CD4-positive, alpha-beta memory T cell (primary cell): ENCODE data around the gene HTR6. TPM values are rescaled to one million over a fixed set of nuclear protein-coding genes. Genes with fewer than 3 reads are reported as not detected.
"Not testable (repeated sequence)": the region's sequence is repeated elsewhere in the genome, so short reads cannot be mapped to it uniquely, and the experiment has no call there.

Experiments
- CTCF ChIA-PET: fragments of 350-600 bp; sonication (Branson Sonifier 250); formaldehyde crosslinking; loops from one replicate; lab custom pipeline; 2021; ENCODE audit warnings: inconsistent platforms; ENCODE audit not compliant: partially characterized antibody; lab: Charles Lee
- POLR2A ChIA-PET: fragments of 350-600 bp; sonication (Branson Sonifier 250); formaldehyde crosslinking; loops from one replicate; lab custom pipeline; 2021; ENCODE audit not compliant: partially characterized antibody; lab: Charles Lee
- DNase-seq, 5 donors: peaks; one replicate each; pipeline versions ENCODE4 v3.0.0 to v3.0.0-alpha.2; 2020 to 2022; ENCODE audit warnings: mixed read lengths in 1 of 5
- H3K27ac ChIP-seq: one replicate; pipeline ENCODE4 v1.7.0; 2013; ENCODE audit warnings: low read depth, low read length
- H3K27me3 ChIP-seq: 2 replicates; pipeline ENCODE4 v1.7.0; 2013; ENCODE audit warnings: mild to moderate bottlenecking, low read length, moderate library complexity; ENCODE audit not compliant: insufficient read depth
- H3K36me3 ChIP-seq: 2 replicates; pipeline ENCODE4 v1.7.0; 2013; ENCODE audit warnings: mild to moderate bottlenecking, low read length, moderate library complexity; ENCODE audit not compliant: insufficient read depth
- H3K4me1 ChIP-seq: 2 replicates; pipeline ENCODE4 v1.7.0; 2013; ENCODE audit warnings: mild to moderate bottlenecking, low read length, moderate library complexity; ENCODE audit not compliant: insufficient read depth
- H3K4me3 ChIP-seq, 2 donors: one replicate each; pipeline ENCODE4 v1.7.0; 2013; ENCODE audit warnings: low read length in 2 of 2, mild to moderate bottlenecking in 1 of 2
- H3K9me3 ChIP-seq, 2 donors: one replicate each; pipeline ENCODE4 v1.7.0; 2013; ENCODE audit warnings: low read length in 2 of 2, control low read depth in 1 of 2; ENCODE audit not compliant: control insufficient read depth in 1 of 2
- H3K27ac Mint-ChIP-seq, 7 donors: one replicate each; pipeline ENCODE4 v1.8.0; 2020 to 2021; ENCODE audit warnings: mixed read lengths in 7 of 7, mild to moderate bottlenecking in 6 of 7, inconsistent platforms in 3 of 7, moderate library complexity in 3 of 7
- H3K27me3 Mint-ChIP-seq, 2 donors: one replicate each; pipeline ENCODE4 v1.8.0; 2020 to 2021; ENCODE audit warnings: mixed read lengths in 2 of 2
- H3K36me3 Mint-ChIP-seq, 2 donors: one replicate each; pipeline ENCODE4 v1.8.0; 2020 to 2021; ENCODE audit warnings: mixed read lengths in 2 of 2, inconsistent platforms in 1 of 2, mild to moderate bottlenecking in 1 of 2
- H3K4me1 Mint-ChIP-seq, 4 donors: one replicate each; pipeline ENCODE4 v1.8.0; 2020 to 2021; ENCODE audit warnings: mixed read lengths in 4 of 4, mild to moderate bottlenecking in 1 of 4
- H3K4me3 Mint-ChIP-seq, 8 donors: one replicate each; pipeline ENCODE4 v1.8.0; 2020 to 2021; ENCODE audit warnings: mixed read lengths in 8 of 8, mild to moderate bottlenecking in 7 of 8, moderate library complexity in 6 of 8, inconsistent platforms in 3 of 8
- H3K9me3 Mint-ChIP-seq, 8 donors: one replicate each; pipeline ENCODE4 v1.8.0; 2020 to 2021; ENCODE audit warnings: mixed read lengths in 8 of 8, mild to moderate bottlenecking in 5 of 8, inconsistent platforms in 3 of 8, moderate library complexity in 1 of 8
- intact Hi-C: fragments of 100-400 bp; cut with micrococcal nuclease; formaldehyde crosslinking; loops from one replicate; pipeline ENCODE4 v1.15.1; 2023
- polyA plus RNA-seq, 2 donors: library from polyadenylated mRNA; unstranded; fragments of 300-500 nt; fragmentation: Illumina TruSeq; gene quantifications; one replicate each; pipeline ENCODE4 v1.2.3, GENCODE V29; 2021
- total RNA-seq, 2 experiments: library from RNA; stranded (reverse); gene quantifications; one replicate each; pipeline ENCODE4 v1.2.3, GENCODE V29; 2021

The HTR6 gene
- total and polyA plus RNA-seq, 4 experiments from 2014 or later: 0.33 to 1.1 (median 0.44) TPM; not detected in 1

DNA sequence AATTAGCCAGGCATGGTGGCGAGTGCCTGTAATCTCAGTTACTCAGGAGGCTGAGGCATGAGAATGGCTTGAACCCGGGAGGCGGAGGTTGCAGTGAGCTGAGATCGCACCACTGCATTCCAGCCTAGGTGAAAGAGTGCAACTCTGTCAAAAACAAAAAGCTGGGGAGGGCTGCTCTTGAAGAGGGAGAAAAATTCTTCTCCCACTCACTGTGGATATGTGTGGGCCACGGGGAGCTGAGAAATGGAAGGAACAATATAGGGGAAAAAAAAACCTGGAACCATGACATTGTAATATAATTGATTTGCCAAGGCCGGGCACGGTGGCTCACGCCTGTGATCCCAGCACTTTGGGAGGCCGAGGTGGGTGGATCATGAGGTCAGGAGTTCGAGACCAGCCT lies 27.9 kb upstream of the HTR6 start:
- H3K36me3 ChIP-seq, H3K4me1 ChIP-seq, H3K9me3 Mint-ChIP-seq, H3K36me3 Mint-ChIP-seq, H3K4me3 Mint-ChIP-seq, H3K27ac Mint-ChIP-seq, H3K4me3 ChIP-seq, intact Hi-C loops, H3K9me3 ChIP-seq, CTCF ChIA-PET, H3K27me3 Mint-ChIP-seq, H3K27ac ChIP-seq, DNase-seq, H3K27me3 ChIP-seq, H3K4me1 Mint-ChIP-seq, POLR2A ChIA-PET: not testable (repeated sequence)

DNA sequence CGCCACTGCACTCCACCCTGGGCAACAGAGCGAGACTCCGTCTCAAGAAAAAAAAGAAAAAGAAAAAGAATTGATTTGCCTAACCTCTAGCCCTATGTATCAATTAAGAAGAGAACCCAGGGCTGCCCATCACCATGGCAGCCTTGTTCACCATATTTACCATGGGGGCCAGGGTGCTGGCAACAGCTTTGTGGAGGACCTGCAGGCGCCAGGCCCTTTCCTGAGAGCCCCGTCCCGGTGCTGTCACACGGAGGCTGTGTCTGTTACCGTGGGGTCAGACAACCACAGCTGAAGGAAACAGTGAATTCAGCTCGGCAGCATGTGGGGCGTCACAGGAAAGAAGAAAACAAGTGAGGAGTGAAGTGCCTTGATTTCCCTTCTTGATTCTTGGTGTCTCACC lies 27.1 kb upstream of the HTR6 start:
- DNase-seq: no peak
- no peaks in the 10 kb centered on the region for H3K4me1 ChIP-seq
- no peak overlapping the region for H3K4me3 ChIP-seq
- Mint-ChIP-seq H3K27me3 (peaks cover 2% of the 10 kb centered on the region in 2 donors), H3K9me3 (no peaks in the 10 kb centered on the region), H3K36me3 (no peaks in the 10 kb centered on the region), H3K4me1 (peaks cover 0 to 1% (median 0%) of the 10 kb centered on the region in 4 donors), H3K4me3 (no peak overlapping the region), H3K27ac (no peak overlapping the region)
- no peaks in the 10 kb centered on the region for H3K9me3 ChIP-seq
- ChIA-PET POLR2A (no interaction called here), CTCF (interaction anchor here (1.3 to 1.4 kb wide), 2 partner anchors 10 to 16 kb away, joined by 3 to 6 read pairs; no protein-coding TSS in a partner anchor)
- no peaks in the 10 kb centered on the region for H3K36me3 ChIP-seq
- intact Hi-C loops: no loop called here
- H3K27ac ChIP-seq: no peak overlapping the region
- H3K27me3 ChIP-seq: no peaks in the 10 kb centered on the region

- H3K36me3 Mint-ChIP-seq, H3K4me3 ChIP-seq, H3K9me3 ChIP-seq, H3K4me3 Mint-ChIP-seq, H3K36me3 ChIP-seq, H3K27me3 ChIP-seq, H3K4me1 ChIP-seq, H3K27ac Mint-ChIP-seq, POLR2A ChIA-PET, H3K27me3 Mint-ChIP-seq, intact Hi-C loops, DNase-seq, H3K27ac ChIP-seq, H3K9me3 Mint-ChIP-seq: not testable (repeated sequence)
- peaks cover 3 to 12% (median 7%) of the 10 kb centered on the region in 4 donors for H3K4me1 Mint-ChIP-seq
- CTCF ChIA-PET: interaction anchor here (1.5 kb wide), 1 partner anchor 19 kb away, joined by 3 read pairs; no protein-coding TSS in a partner anchor
Observed at GRCh38 chr1:19639228-19639627, 25.4 kb upstream of the HTR6 start.

- Histone ChIP-seq H3K27ac (no peak overlapping the region), H3K4me1 (peaks cover 8% of the 10 kb centered on the region), H3K36me3 (no peaks in the 10 kb centered on the region), H3K9me3 (no peaks in the 10 kb centered on the region), H3K4me3 (no peak overlapping the region), H3K27me3 (no peaks in the 10 kb centered on the region)
- Mint-ChIP-seq H3K4me3 (no peak overlapping the region), H3K27ac (no peak overlapping the region), H3K27me3 (peaks cover 6 to 7% of the 10 kb centered on the region in 2 donors), H3K4me1 (peaks cover 4 to 16% (median 8%) of the 10 kb centered on the region in 4 donors), H3K9me3 (no peaks in the 10 kb centered on the region), H3K36me3 (peaks cover 0 to 9% of the 10 kb centered on the region in 2 donors)
- intact Hi-C loops: no loop called here
- no peak for DNase-seq
- ChIA-PET POLR2A (no interaction called here), CTCF (interaction anchor here (0.7 to 2.2 kb wide), 4 partner anchors 14 to 296 kb away, joined by 3 to 8 read pairs (median 4); no protein-coding TSS in a partner anchor)
Observed at GRCh38 chr1:19639999-19640362, 24.7 kb upstream of the HTR6 start.

- POLR2A ChIA-PET: interaction anchor here (1.7 kb wide), 1 partner anchor 43 kb away, joined by 7 read pairs; a partner anchor contains a TSS
Observed at GRCh38 chr1:19640363-19641316, 24.0 kb upstream of the HTR6 start.

DNA sequence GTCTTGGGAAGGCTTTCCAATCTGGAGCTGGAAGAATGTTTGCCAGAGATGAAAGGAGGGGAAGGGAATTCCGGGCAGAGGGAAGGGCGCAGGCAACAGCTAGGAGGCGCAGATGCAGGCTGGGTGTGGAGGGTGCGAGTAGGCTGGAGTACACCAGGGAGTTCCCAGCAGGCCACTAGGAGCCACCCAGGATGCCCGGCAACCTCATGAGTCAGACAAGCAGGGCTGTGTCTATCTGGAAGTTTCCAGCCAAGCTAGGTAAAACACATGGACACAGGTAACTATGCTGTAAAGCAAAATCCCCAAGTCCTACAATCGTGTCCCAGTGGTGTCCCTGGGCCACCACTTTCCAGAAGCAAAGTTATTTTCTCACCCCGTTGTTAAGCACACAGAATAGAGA lies 21.6 kb upstream of the HTR6 start:
- Histone ChIP-seq H3K27me3 (no peaks in the 10 kb centered on the region), H3K27ac (no peak overlapping the region), H3K4me3 (peak overlapping the region; percentile 17 to 51), H3K4me1 (peaks cover 25% of the 10 kb centered on the region), H3K9me3 (no peaks in the 10 kb centered on the region), H3K36me3 (no peaks in the 10 kb centered on the region)
- Mint-ChIP-seq H3K27me3 (peaks cover 6 to 7% of the 10 kb centered on the region in 2 donors), H3K36me3 (peaks cover 0 to 11% of the 10 kb centered on the region in 2 donors), H3K4me3 (peak overlapping the region; percentile 81 to 88 (median 84)), H3K9me3 (no peaks in the 10 kb centered on the region), H3K27ac (peak overlapping the region; percentile 65 to 93 (median 82)), H3K4me1 (peaks cover 19 to 43% (median 29%) of the 10 kb centered on the region in 4 donors)
- ChIA-PET CTCF (interaction anchor here (0.8 to 2.1 kb wide), 2 partner anchors 11 to 19 kb away, joined by 3 to 6 read pairs; no protein-coding TSS in a partner anchor), POLR2A (interaction anchor here (1.0 to 4.0 kb wide), 6 partner anchors 14 to 302 kb away, joined by 3 to 45 read pairs (median 3); a partner anchor contains a TSS)
- DNase-seq: peak in 1 of 5 donors; percentile 45
- intact Hi-C loops: no loop called here

More at GRCh38 chr1:19640363-19641316, 24.0 kb upstream of the HTR6 start:
- Mint-ChIP-seq H3K36me3 (peaks cover 0 to 9% of the 10 kb centered on the region in 2 donors), H3K4me3 (no peak overlapping the region), H3K27ac (peak overlapping the region in 2 of 7 donors; percentile 7 to 57), H3K9me3 (no peaks in the 10 kb centered on the region), H3K27me3 (peaks cover 6 to 7% of the 10 kb centered on the region in 2 donors), H3K4me1 (peaks cover 5 to 18% (median 9%) of the 10 kb centered on the region in 4 donors)
- Histone ChIP-seq H3K27ac (no peak overlapping the region), H3K36me3 (no peaks in the 10 kb centered on the region), H3K4me1 (peaks cover 15% of the 10 kb centered on the region), H3K4me3 (no peak overlapping the region), H3K27me3 (no peaks in the 10 kb centered on the region), H3K9me3 (no peaks in the 10 kb centered on the region)
- intact Hi-C loops: no loop called here
- CTCF ChIA-PET: interaction anchor here (0.5 to 2.2 kb wide), 7 partner anchors 11 to 297 kb away, joined by 3 to 8 read pairs (median 3); no protein-coding TSS in a partner anchor
- no peak for DNase-seq
